HEK293 (cell line): ENCODE measurements around the gene NLGN1.
"Not testable (repeated sequence)": the region's sequence is repeated elsewhere in the genome, so short reads cannot be mapped to it uniquely, and the experiment has no call there.

Experiments used
- MYNN ChIP-seq: fragments of 450-650 bp; formaldehyde crosslinking; IDR thresholded peaks from 2 replicates; pipeline ENCODE4 v1.5.1; 2016; ENCODE audit warnings: missing biosample characterization, missing genetic modification characterization, borderline replicate concordance
- TCF7L2 ChIP-seq: IDR thresholded peaks from 2 replicates; pipeline ENCODE4 v1.6.1; 2011; ENCODE audit warnings: low read depth, mild to moderate bottlenecking, inconsistent platforms, low read length, moderate library complexity, borderline replicate concordance
- ZNF266 ChIP-seq: fragments of 450-650 bp; formaldehyde crosslinking; IDR thresholded peaks from 2 replicates; pipeline ENCODE4 v1.5.1; 2016; ENCODE audit warnings: missing biosample characterization, missing genetic modification characterization, low read depth
- ZNF426 ChIP-seq: fragments of 450-650 bp; formaldehyde crosslinking; IDR thresholded peaks from 2 replicates; pipeline ENCODE4 v1.5.1; 2017; ENCODE audit warnings: missing biosample characterization, missing genetic modification characterization, mild to moderate bottlenecking, inconsistent platforms, moderate library complexity
- ZNF549 ChIP-seq: fragments of 450-650 bp; IDR thresholded peaks from 2 replicates; pipeline ENCODE4 v1.5.1; 2018; ENCODE audit warnings: missing biosample characterization, missing genetic modification characterization, mild to moderate bottlenecking, inconsistent platforms, moderate library complexity
- ZNF571 ChIP-seq: fragments of 450-650 bp; formaldehyde crosslinking; IDR thresholded peaks from 2 replicates; pipeline ENCODE4 v1.5.0; 2017; ENCODE audit warnings: missing biosample characterization, missing genetic modification characterization
- ZNF843 ChIP-seq: fragments of 450-650 bp; formaldehyde crosslinking; IDR thresholded peaks from 2 replicates; pipeline ENCODE4 v1.5.1; 2016; ENCODE audit warnings: missing biosample characterization, missing genetic modification characterization
- TF ChIP-seq, protein P1 (sequence below): fragments of 450-650 bp; formaldehyde crosslinking; IDR thresholded peaks from 2 replicates; pipeline ENCODE4 v1.5.1; 2016; ENCODE audit warnings: missing biosample characterization, missing genetic modification characterization

DNA sequence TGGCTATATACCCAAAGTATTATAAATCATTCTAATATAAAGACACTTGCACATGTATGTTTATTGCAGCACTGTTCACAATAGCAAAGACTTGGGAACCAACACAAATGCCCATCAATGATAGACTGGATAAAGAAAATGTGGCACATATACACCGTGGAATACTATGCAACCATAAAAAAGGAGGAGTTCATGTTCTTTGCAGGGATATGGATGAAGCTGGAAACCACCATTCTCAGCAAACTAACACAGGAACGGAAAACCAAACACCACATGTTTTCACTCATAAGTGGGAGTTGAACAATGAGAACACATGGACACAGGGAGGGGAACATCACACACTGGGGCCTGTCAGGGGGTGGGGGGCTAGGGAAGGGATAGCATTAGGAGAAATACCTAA lies 148.0 kb downstream of the NLGN1 start:
- TF ChIP-seq, protein P1, sequence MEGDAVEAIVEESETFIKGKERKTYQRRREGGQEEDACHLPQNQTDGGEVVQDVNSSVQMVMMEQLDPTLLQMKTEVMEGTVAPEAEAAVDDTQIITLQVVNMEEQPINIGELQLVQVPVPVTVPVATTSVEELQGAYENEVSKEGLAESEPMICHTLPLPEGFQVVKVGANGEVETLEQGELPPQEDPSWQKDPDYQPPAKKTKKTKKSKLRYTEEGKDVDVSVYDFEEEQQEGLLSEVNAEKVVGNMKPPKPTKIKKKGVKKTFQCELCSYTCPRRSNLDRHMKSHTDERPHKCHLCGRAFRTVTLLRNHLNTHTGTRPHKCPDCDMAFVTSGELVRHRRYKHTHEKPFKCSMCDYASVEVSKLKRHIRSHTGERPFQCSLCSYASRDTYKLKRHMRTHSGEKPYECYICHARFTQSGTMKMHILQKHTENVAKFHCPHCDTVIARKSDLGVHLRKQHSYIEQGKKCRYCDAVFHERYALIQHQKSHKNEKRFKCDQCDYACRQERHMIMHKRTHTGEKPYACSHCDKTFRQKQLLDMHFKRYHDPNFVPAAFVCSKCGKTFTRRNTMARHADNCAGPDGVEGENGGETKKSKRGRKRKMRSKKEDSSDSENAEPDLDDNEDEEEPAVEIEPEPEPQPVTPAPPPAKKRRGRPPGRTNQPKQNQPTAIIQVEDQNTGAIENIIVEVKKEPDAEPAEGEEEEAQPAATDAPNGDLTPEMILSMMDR (tag by site-specific recombination) = not testable (repeated sequence)
- not testable (repeated sequence) for TF ChIP-seq ZNF549 (tag by site-specific recombination); TCF7L2; MYNN (tag by site-specific recombination); ZNF843 (tag by site-specific recombination); ZNF266 (tag by site-specific recombination); ZNF571 (tag by site-specific recombination); ZNF426 (tag by site-specific recombination)
